T1000 (cell line): ENCODE data around the gene GIPC1.

Source experiments
- DNase-seq: peaks from one replicate; lab custom pipeline; 2025; ENCODE audit warnings: mixed read lengths; lab: John Stamatoyannopoulos, UW

The GIPC1 gene

DNA sequence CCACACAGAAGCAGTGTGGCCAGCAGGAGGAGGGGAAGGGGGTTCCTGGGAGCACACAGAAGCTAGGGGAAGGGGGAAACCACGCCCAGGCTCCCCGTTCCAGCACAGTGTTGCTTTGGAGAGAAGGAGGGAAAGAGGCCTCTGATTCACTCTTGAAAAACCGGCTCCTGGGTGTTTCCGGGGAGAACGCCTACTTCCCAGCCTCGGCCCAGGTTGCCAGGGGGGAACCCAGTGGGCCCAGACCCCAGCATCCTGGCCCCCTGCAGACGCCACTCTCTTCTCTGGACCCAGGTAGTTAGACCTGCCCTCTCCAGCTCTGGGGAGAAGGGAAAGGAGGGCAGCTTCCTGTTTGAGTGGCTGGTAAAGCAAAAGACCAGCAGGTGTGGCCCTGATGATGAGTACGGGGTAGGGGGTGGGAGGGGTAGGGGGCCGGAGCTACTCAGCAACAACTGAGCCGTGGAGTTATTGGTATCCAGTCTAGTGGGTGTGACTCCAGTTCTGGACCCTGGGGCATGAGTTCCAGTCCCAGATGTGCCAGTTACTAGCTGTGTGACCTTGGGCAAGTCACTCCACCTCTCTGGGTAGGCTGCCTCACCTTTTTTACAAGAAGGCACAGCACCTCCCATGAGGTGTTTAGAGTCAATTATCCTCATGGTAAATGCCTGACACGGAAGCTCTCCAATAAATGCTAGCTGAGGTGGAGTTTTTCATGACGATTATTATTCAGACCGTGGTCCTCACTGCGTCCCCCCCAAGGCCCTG, 836 bp downstream of the GIPC1 start:
- no peak for DNase-seq

DNA sequence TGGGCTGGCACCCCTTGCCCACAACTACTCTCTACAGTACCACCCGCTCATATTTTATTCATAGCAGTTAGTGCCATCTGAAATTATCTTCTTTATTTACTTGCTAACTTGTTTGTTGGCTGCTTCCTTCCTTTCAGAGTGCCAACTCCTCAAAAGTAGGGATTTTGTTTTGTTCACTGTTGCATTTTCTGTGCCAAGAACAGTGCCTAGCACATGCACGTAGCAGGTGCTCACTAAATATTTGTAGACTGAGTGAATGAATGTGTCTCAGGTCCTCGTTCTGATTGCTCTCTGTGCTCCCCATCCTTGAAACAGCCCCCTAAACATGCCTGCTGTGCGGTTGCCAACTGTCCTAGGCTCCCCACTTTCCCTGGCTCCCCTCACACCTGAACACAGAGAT, 1.5 kb downstream of the GIPC1 start:
- DNase-seq: no peak

DNA sequence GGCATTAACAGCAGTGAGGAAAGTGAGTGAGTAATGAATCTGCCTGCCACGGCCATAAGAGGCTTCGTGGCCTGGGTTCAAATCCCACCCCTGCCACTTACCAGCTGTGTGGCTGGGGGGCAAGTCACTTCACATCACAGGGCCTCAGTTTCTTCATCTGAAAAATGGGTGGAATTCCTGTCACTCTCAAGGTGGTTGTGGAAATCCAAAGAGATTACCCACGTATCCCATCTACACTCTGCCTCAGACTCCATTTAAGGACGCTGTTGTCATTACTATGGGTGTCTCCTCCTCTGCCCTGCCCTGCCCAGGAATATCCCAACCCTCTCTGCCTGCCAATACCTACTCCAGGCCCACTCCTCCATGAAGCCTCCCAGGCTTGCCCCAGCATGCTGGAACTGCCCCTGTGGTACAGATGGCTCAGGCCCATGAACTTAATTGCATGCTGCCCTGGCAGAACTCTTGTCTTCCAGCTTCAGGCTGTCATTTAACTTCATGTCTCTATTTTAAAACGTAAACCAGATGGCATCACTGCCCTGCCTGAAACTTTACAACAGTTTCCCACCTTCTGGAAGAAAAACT, 3.1 kb downstream of the GIPC1 start:
- no peak for DNase-seq

DNA sequence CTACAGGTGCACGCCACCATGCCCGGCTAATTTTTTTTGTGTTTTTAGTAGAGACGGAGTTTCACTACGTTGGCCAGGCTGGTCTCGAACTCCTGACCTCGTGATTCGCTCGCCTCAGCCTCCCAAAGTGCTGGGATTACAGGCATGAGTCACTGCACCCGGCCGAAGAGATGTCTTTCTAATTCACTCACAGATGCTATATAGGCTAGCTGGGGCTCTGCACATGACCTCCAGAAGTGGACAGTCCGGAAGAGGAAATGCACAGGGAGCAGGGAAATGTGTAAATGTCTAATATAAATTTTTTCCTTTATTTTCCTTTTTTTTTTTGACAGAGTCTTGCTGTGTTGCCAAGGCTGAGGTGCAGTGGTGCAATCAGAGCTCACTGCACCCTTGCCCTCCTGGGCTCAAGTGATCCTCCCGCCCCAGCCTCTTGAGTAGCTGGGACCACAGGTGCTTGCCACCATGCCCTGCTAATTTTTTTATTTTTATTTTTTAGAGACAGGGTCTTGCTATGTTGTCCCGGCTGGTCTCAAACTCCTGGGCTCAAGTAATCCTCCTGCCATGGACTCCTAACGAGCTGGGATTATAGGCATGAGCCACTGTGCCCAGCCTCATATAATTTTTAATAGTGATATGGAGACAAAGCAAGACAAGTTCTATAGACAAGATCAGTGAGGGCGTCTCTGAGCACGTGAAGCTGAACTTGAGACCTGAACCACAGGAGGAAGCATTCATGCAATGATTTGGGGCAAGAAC, 8.4 kb downstream of the GIPC1 start:
- DNase-seq: no peak

DNA sequence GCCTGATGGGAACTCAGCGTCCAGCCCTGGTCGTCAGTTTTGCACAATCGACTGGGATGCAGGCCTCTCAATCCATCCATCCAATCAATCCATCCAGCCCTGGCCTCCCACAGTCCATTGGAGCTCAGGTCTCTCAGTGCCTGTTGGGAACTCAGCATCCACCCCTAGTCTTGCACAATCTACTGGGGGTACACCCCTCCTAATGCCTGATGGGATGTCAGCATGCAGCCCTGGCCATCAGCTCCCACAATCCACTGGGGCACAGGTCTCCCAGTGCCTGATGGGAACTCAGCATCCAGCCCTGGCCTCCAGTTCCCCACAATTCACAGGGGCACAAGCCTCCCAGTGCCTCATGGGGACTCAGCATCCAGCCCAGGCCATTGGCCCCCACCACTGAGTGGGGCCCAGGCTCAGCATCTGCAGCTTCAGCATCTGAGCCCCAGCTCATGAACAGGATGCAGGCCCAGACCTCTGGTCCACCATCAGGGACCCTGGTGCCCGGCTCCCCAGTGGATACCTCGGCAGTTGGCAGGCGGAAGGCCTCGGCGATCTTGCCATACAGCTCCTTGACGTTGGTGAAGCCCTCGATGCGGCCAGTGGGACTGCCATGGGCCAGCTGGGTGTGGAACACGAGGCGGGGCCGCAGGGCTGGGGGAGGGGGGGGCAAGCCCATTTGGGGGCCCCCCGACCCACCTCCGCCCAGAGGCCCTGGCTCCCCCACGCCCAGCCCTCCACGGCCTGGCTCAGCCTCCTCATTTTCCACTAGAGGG, 13.6 kb downstream of the GIPC1 start:
- DNase-seq: no peak

DNA sequence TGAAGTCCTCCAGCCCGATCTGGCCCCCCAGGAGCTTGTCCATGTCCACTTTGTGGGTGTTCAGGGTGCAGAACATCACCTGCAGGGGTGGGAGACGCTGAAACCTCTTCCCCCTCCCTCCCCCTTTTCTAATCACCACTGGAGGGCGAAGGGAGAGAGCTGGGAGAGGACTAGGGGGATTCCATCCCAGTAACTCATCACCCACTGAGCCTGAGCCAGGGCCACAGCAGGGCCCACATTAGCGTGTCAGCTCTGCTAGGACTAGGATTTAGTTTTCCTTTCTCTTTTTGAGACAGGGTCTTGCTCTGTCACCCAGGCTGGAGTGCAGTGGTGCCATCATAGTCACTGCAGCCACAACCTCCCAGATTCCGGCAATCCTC, 15.2 kb downstream of the GIPC1 start:
- no peak for DNase-seq

DNA sequence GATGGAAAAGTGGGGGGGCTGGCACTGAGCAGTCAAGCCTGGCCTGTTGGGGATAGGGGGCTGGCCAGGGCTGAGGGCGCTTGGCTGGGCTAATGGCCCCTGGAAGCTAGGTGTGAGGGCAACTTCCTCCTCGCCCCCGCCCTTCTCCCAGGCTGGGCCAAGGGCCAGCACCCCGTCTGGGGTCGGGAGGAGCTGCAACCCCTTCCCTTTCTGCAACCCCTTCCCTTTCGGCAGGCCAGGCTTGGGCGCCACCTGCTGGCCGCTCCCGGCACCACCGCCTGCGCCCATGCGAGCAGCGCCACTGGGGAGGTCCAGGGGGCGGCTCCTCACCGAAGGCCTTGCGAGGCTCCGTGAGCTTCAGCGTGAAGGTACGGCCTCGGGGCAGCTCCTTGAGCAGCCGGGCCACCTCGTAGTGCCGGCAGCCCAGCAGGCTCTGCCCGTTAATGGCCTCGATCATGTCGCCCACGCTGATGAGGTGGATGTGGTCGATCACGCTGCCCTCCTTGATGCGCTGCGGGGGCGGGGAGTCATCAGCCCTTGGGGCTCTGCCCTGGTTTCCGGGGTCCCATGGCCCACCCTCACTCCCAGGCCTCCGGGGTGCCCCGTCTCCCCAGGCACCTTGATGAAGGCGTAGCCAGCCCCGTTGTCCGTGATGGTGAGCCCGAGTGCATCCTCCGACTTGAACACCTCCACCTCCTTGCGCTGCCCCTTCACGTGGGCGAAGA, 15.8 kb downstream of the GIPC1 start:
- peak; percentile 66 for DNase-seq

DNA sequence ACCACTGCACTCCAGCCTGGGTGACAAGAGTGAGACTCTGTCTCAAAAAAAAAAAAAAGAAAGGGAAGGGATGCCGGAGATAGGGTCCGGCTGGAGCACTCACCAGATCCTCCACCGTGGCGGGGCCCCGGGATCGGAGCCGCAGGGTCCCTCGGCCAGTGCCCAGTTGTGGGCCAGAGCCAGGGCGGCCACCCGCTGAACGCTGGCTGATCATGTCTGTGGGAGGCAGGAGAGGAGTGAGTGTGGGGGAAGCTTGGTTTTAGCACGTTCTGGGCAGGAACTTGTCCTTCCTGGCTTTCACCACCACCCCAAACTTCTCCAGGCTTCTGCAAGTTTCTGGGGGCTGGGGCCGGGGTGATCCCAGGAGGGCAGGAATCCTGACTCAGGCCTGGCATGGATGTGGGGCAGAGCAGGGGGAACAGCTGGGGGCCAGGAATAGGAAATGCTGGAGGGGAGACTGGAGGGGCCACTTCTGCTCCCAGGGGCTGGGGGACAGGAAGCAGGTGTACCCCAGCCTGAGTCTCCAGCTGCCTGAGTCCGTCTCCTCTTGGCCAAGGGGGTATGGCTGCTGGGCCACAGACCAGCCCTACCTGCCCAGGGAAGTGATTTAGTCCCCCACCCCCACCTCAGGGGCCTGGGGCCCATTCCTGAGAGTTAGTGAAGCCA, 16.5 kb downstream of the GIPC1 start:
- no peak for DNase-seq

DNA sequence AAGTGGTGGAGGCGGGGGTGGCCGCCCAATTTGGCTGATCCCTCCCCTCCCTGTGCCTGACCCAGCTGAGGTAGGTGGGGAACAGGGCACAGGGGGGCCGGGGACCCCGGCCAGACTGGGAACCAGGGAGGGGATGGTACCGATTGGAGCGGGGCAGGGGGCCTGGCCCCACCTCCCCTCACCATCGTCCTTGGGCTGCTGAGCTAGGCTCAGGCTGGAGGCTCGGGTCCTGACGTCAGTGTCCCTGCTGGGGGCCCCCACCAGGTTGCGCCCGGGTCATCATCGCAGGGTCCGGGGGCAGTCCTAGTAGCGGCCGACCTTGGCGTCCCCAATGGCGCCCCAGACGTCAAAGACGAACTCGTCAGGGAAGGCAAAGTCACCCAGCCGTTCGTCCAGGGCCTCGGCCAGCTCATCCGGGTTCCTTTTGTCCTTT, 17.8 kb downstream of the GIPC1 start:
- no peak for DNase-seq

DNA sequence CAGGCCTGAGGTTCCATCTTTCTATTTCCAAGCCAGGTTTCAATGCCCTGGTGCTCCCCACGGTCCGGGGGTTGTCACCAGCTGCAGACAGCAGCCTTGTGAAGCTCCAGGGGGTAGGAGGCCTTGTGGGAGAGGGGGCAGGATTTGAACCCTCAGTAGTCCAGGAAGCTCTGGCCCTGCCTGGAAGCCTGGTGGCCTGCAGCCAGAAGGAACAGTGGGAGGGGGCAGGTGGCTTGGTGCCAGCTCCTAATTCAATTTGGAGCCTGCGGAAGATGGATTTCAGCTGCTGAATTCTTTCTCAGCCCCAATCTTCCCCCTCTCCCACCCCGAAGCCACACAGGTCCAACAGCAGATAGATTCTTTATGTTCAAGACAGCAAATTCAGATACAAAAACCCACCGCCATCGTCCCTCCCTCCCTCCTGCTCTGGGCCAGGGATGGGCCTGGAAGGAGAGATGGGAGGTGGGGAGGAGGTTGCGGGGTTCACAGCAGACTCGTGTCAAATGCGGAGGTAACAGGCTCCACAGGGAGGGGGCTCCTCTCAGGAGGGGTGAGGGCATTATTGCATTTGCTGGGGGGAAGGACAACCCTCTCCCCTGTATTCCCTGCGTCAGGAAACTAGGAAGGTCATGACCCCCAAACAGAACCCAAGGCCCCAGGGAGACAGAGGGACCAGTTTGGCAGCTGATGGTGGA, 18.4 kb downstream of the GIPC1 start:
- no peak for DNase-seq

DNA sequence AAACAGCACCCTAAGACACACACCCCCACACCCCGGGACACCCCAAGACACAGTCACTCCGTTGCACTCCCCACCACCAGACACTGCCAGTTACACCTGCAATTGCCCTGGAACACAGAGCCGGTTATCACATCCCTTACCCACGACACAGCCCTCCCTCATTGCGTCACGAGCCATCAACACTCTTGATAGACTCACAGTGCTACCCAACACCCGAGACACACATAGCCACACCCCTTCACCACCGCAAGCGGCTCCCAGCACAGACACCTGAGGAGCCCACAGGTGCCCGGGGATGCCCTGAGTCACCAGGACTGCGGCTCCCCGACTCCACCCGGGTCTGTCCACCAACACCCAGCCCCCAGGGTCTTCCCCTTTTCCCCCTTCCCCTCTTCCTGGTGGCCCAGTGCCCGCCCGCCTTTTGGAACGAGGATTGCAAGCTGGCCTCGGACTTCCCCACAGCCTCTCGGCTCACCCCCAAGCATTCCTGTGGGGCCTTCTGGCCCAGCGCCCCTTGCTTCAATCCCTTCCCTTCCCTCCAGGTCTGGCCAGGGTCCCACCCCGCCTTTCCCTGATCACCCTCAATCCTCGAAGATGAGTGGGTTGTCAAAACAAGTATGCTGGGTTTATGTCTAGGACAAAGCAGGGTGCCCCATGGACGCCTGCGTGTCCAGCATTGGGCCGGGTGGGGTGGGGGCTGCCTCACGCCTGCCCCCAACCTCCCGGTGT, 19.1 kb downstream of the GIPC1 start:
- peak; percentile 26 for DNase-seq

DNA sequence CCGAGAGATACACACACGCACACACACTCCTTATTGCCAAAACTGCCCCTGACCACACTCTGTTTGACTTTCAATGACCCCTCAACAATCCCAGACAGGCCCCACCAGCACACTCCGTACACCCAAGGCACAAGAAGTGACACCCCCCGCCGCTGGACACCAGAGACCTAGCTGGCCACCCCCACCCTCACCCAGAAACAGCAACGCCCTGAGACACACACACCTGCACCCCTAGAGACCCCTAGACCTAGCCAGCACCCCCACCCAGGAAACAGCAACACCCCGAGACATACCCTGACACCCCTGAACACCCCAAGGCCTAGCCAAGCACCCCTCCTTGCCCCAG, 19.6 kb downstream of the GIPC1 start:
- DNase-seq: no peak

DNA sequence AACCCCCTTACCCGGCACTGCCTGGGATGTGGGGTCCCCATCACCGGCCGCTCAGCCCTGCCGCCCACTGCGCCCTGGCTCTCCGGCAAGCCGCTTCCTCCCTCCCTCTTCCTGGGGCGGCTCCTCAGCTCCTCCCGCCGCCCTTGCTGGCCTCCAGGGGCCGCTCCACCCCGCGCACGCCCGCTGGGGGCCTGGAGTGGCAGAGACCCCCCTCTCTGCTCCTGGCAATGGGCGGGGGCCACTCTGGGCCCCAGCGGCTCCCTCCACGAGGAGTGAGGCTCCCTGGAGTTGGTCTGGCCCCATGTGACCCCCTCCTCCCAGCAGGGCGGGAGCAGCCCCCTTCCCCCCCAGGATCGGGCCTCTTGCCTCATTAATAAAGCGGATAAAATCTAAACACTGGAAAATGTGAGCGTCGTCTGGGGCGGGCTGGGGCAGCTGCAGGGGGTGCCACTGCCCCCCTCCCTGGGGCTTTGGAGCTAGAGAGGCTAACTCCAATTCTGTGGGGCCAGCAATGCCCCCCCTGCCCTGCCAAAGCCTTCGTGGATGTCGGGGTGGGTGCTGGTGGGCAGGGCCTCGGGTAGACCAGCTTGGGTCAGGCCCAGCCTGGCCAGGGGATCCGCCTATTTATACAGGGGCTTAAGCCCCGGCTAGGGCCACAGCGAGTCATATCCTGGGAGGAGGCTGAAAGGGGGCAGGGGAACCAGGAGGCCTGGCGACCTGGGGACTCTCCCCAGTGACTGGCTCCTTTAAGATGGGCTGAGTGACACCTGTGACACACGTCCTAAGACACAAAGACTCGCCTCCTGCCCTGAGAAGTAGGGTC, 20.5 kb downstream of the GIPC1 start, which contains the start of gene PTGER1:
TSS of gene PTGER1 (minus strand) at position 104 of the 823 bp plus-strand sequence. CDS start 1,034 bp downstream, outside the sequence.
- no peak for DNase-seq

DNA sequence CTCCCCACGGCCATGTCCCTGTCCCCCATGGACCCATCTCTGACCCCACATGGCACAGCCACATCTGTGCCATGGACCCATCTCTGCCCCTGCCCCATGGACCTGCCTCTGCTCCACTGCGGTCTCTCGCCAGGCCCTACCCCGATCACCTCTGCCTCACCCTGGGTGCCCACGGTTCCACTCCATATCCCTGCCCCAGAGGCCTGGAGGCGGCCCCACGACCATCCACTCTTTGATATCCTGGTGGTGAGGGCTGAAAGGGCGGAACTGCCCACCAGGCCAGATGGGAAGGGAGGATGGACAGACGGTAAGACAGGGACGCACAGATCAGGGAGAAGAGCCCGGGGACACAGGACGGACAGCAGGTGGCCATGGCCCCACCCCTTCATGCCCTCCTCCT, 21.1 kb downstream of the GIPC1 start:
- no peak for DNase-seq

DNA sequence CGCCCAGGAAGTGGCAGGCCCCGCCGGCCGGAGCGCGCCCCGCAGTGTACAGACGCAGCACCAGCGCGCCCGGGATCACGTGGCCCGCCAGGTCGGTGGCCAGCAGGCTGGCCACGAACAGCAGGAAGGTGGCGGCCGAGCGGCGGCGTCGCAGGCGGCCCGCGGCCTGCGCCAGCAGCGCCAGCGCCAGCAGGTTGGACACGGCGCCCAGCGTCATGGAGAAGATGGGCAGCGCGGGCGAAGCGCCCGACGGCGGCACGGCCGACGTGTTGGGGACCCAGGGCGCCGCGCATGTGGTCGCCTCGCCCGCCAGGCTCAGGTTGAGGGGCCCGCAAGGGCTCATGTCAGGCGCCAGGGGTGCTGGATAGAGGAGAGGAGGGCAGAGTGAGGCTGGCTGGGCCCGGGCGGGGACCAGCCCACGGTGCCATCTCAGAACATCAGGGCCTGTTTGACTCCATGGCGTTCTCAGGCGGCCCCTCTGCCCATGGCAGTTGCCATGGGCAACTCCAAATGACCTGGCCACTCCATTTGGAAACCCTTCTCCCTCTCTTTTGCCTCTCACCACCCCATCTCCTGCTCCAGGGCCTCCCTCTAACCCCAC, 21.8 kb downstream of the GIPC1 start:
- no peak for DNase-seq

DNA sequence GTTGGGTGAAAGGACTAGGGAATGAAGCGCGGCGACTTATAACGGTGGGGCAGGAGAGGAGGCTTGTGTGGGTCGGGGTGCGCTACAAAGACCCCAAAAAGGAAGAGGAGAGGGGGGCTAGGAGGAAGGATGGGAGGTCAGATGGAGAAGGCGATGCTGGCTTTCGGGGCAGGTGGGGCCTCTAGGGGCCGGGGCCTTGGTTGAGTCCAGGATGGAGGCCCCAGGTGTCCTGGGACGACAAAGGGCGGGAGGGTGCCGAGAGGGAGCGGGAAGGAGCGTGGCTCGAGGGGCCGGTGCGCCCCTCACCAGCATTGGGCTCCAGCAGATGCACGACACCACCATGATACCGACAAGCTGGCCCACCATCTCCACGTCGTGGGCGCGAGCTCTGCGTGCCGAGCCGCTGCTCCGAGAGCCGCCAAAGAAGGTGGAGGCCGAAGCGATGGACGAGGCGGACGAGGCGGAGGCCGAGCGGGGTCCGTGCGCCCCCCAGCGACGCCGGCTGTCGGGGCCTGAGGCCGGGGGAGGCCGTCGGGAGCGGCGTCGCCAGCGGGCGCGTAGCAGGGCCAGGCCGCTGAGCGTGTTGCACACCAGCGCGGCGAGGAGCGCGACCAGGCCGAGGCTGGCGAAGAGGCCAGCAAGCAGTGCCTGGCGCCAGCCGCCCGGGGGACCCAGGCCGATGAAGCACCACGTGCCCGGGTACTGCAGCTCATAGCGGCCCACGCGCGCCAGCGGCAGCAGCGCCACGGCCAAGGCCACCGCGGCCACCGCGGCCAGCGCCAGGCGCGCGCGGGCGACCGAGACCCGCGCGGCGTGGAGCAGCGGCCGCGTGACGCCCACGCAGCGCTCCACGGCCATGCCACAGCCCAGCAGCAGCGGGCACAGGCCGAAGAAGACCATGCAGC, 22.6 kb downstream of the GIPC1 start:
- no peak for DNase-seq

DNA sequence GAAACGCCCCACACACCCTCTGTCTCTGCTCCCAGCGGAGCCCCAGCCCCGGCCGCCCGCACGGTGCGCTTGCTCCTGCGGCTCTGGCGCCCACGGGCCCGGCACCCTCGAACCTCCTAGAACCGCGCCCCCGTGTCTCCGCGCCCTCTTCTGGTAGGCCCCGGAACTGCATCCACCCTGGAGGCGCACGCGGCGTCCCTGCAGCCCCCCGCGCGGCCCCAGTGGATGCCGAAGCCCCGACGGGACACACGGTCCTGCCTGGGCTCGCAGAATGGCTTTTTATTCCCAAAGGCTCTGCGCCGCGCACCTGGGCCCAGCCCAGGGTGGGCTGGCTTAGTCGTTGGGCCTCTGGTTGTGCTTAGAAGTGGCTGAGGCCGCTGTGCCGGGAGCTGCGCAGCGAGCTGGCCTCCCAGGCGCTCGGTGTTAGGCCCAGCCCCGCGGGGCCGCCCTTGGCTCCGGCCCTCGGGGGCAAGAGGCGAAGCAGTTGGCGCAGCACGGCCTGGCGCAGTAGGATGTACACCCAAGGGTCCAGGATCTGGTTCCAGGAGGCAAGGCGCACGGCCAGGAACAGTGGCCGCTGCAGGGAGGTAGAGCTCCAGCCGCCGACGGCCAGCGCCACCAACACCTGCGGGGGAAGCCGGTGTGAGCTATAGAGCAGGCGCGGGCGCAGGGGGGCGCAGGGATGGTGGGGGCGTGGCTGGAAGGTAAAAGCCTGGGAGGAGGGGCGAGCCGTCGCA, 23.6 kb downstream of the GIPC1 start:
- no peak for DNase-seq
